Measurements from ENCODE around the gene MARVELD1. TPM values are rescaled to one million over a fixed set of nuclear protein-coding genes. Genes with fewer than 3 reads are reported as not detected.

Gene MARVELD1
- total and polyA plus RNA-seq, 2 experiments from 2014 or later, result 38.3 to 55.5 TPM

DNA sequence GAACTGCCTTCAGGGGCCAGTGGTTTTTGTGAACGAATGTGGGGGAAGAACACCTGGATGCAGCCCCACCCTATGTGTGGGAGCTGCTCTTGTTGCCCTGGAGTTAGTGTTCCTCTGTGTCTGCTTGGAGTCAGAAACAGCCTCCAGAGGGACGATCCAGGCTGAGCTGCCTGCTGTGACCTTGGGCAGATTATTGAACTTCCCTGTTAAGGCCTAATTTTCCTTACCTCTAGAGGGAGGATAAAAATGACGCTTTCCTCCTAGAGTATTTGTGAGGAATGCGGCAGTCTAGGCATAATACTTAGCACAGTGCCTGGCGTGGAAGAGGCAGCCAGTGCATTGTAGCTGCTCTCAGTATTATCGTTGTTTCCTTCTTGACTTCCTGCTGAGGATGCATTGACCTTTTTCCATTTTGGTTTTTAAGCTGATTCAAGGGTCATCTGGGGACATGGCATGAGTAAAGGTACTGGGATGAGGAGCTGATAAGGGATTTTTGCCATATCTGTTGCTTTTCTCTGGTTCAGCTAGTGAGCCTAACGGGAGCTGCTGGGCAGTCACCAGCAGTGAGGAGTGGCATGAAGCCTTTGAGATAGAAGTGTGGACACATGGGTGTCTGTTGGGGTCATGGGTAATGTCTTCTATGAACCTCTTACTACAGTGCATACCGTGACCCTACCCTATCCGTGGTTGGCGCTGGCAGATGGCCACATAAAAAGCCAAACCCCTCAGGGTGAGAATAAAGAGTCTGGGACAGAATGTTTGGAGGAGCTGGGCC lies 29.8 kb downstream of the MARVELD1 start:
- H3K36me3 ChIP-seq, result peaks cover 12% of the 10 kb centered on the region
- H3K4me1 ChIP-seq (ENCODE audit: low read depth), result peaks cover 46% of the 10 kb centered on the region
- no peak for DNase-seq (ENCODE audit: low read depth in 1 of 2, low spot score in 1 of 2)
- no peak for TF ChIP-seq CTCF (IDR thresholded peaks at IDR 0.05; ENCODE audit: low read depth, low read length)
- H3K27ac ChIP-seq, result peak overlapping the region; percentile 70
- no peaks in the 10 kb centered on the region for H3K9me3 ChIP-seq (ENCODE audit: low read depth)
- H3K27me3 ChIP-seq, result no peaks in the 10 kb centered on the region
- no peak overlapping the region for H3K4me3 ChIP-seq

DNA sequence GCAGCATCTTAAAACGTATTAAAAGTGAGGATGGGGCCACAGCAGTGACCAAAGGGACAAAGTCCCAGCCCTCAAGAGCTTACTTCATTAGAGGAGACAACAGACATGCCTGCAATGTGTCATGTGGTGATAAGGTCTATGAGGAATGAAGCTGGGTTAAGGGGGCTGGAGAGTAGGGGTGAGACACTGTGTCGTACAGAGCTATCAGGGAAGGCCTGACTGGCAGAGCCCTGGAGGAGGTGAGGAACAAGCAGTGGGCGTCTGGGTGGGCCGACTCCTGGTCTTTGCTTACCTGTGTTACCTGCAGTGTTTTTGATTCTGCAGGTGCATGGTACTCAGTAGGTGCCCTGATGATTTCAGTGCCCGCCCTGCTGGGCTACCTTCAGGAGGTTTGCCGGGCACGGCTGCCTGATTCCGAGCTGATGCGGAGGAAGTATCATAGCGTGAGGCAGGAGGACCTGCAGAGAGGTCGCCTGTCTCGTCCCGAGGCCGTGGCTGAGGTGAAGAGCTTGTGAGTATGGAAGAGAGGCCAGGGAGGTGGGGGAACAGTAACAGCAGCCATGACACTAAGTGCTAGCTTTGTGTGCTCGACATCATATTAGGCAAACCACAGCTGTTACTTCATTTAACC lies 31.0 kb downstream of the MARVELD1 start:
- peaks cover 47% of the 10 kb centered on the region for H3K4me1 ChIP-seq (ENCODE audit: low read depth)
- H3K4me3 ChIP-seq, result no peak overlapping the region
- no peaks in the 10 kb centered on the region for H3K9me3 ChIP-seq (ENCODE audit: low read depth)
- DNase-seq (ENCODE audit: low read depth in 1 of 2, low spot score in 1 of 2), result peak in 1 of 2 donors; percentile 46
- no peak for TF ChIP-seq CTCF (IDR thresholded peaks at IDR 0.05; ENCODE audit: low read depth, low read length)
- H3K27me3 ChIP-seq, result no peaks in the 10 kb centered on the region
- H3K27ac ChIP-seq, result peak overlapping the region; percentile 70
- H3K36me3 ChIP-seq, result peaks cover 23% of the 10 kb centered on the region

GRCh38 chr10:97747573-97747972 lies 34.0 kb downstream of the MARVELD1 start:
- peaks cover 35% of the 10 kb centered on the region for H3K36me3 ChIP-seq
- no peak for TF ChIP-seq CTCF (IDR thresholded peaks at IDR 0.05; ENCODE audit: low read depth, low read length)
- H3K27me3 ChIP-seq, result no peaks in the 10 kb centered on the region
- H3K9me3 ChIP-seq (ENCODE audit: low read depth), result no peaks in the 10 kb centered on the region
- H3K4me1 ChIP-seq (ENCODE audit: low read depth), result peaks cover 34% of the 10 kb centered on the region
- peak overlapping the region; percentile 60 for H3K27ac ChIP-seq
- DNase-seq (ENCODE audit: low read depth in 1 of 2, low spot score in 1 of 2), result no peak
- H3K4me3 ChIP-seq, result no peak overlapping the region

DNA sequence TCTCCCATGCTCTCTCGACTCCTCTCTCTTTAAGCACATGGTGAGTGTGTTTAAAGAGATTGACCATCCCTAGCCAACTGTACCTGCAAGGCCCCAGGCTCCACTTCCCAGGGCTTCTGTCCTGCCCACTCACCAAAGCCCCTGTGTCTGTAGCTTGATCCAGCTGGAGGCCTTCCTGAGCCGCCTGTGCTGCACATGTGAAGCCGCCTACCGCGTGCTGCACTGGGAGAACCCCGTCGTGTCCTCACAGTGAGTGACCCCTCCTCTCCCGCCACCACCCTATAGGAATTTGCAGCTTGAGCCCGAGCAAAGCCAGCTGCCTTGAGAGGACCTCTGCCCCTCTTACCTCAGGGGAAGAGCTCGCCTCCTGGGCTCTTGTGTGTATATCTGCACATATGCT lies 34.6 kb downstream of the MARVELD1 start:
- H3K9me3 ChIP-seq (ENCODE audit: low read depth), result no peaks in the 10 kb centered on the region
- peaks cover 40% of the 10 kb centered on the region for H3K36me3 ChIP-seq
- H3K4me3 ChIP-seq, result no peak overlapping the region
- TF ChIP-seq CTCF (IDR thresholded peaks at IDR 0.05; ENCODE audit: low read depth, low read length), result no peak
- H3K27me3 ChIP-seq, result no peaks in the 10 kb centered on the region
- H3K4me1 ChIP-seq (ENCODE audit: low read depth), result peaks cover 29% of the 10 kb centered on the region
- peak in 1 of 2 donors; percentile 38 for DNase-seq (ENCODE audit: low read depth in 1 of 2, low spot score in 1 of 2)
- peak overlapping the region; percentile 60 for H3K27ac ChIP-seq

DNA sequence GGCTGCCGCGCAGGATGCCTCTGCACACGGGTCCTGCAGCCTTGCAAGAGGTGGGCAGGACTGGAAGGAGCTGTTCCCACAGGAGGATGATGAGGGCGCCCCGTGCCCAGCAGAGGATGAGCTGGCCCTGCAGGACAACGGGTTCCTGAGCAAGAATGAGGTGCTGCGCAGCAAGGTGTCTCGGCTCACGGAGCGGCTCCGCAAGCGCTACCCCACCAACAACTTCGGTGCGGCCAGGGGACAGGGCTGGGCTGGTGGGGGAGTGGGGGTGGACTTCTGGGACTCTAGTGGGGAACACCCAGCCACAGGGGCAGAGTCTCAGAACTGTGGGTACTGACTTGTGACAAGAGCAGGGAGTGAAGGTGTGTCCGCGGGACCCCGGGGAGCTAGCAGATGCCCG lies 39.4 kb downstream of the MARVELD1 start:
- Histone ChIP-seq H3K4me3 (no peak overlapping the region), H3K27ac (no peak overlapping the region), H3K9me3 (ENCODE audit: low read depth) (no peaks in the 10 kb centered on the region), H3K27me3 (no peaks in the 10 kb centered on the region), H3K4me1 (ENCODE audit: low read depth) (peaks cover 5% of the 10 kb centered on the region), H3K36me3 (peaks cover 49% of the 10 kb centered on the region)
- no peak for TF ChIP-seq CTCF (IDR thresholded peaks at IDR 0.05; ENCODE audit: low read depth, low read length)
- DNase-seq (ENCODE audit: low read depth in 1 of 2, low spot score in 1 of 2), result no peak

All from cardiac muscle cell (in vitro differentiated cells and primary cell).